Jurkat, Clone E6-1 (cell line): ENCODE results near the gene HLA-DRA.
"Not testable (repeated sequence)": the region's sequence is repeated elsewhere in the genome, so short reads cannot be mapped to it uniquely, and the experiment has no call there.

Experiments
- DNase-seq: peaks from one replicate; pipeline ENCODE4 v3.0.0-alpha.2; 2011; ENCODE audit warnings: low read depth, low spot score
- H3K4me3 ChIP-seq: 2 replicates; pipeline ENCODE4 v1.5.1; 2011; ENCODE audit warnings: mild to moderate bottlenecking, low read length, control low read depth, moderate library complexity

The HLA-DRA gene

DNA sequence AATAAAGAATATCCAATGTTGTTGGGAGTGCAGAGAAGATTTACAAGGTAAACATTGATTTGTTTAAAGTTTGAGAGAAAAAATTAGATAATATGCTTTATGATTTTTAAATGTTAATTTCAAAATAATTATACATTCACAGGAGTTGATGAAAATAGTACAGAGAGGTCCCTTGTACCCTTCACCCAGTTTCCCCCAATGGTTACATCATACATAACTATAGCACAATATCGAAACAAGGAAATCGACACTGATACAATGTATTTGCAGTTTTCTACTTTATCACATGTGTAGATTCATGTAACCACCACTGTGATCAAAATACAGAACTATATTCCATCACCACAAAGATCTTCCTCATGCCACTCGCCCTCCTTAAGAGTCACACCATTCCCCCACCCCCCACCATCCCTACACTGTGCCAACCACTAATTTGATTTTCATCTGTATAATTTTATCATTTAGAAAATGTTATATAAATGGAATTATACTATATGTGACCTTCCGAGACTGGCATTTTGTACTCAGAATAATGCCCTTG lies 11.7 kb upstream of the HLA-DRA start:
- H3K4me3 ChIP-seq, result no peak overlapping the region
- DNase-seq, result no peak

DNA sequence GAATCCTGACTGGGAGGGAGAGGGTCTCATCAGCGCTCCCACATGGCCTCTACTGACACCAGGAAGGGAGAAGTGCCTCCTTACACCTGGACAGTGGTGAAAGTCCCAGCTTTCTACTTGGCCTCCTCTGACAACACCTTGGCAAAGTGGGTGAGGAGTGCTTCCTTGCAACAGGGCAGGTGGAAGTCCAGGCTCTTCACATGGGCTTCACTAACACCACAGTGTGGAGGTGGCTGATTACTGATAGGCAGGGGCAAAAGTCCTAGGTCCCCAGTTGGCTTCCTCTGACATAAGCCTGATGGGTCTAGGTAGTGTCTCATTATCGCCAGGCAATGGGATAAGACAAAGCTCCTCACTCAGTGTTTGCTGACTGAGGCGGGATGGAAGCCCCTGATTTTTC lies 9.5 kb upstream of the HLA-DRA start:
- no peak overlapping the region for H3K4me3 ChIP-seq
- no peak for DNase-seq

DNA sequence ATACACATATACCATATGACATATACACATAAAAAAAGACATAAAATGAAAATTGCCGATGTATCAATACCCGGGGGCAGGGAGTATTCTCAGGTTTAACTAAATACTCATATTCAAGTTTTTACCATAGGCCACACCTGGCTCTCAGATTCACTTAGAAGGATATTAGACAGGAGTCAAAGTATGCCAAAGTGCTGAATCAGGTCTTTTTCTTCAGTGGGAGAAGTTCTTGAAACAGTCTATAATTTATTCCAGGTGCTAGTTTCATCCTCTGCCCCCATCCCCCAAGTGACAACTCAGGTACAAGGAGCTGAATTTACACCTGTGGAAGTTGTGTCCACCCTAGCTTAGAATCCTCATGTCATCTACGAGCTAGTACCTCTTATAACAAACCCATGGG lies 8.5 kb upstream of the HLA-DRA start:
- no peak for DNase-seq
- H3K4me3 ChIP-seq, result no peak overlapping the region

DNA sequence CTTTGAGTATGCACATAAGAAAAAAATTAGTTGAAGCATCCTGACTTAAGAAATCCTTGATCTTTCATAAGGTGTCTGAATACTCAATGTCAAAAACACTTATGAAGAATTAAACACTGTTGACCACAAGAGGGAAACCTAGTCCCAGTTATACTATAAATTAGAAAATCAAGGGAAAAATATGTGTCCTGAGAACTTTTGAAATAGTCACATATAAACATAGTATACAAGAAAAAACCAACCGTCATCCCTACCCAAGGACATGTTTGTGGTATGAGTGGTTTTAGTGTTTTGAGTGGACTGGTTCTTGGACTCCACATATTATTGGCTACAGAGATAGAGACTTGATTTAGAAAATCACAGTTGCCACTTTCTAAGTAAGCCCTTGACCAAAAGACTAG lies 7.6 kb upstream of the HLA-DRA start:
- no peak overlapping the region for H3K4me3 ChIP-seq
- DNase-seq, result peak; percentile 19

DNA sequence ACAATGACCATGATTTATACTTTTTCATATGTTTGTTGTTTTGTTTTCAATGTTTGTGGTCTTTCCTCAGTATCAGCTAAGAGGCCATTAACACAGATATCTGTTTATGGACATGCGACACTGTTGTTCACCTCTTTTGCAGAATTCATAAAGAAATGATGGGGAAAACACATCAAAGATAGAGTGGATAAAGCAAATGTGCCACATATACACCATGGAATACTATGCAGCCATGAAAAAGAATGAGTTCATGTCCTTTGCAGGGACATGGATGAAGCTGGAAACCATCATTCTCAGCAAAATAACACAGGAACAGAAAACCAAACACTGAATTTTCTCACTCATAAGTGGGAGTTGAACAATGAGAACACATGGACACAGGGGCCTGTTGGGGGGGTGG lies 5.7 kb upstream of the HLA-DRA start:
- not testable (repeated sequence) for DNase-seq, H3K4me3 ChIP-seq

DNA sequence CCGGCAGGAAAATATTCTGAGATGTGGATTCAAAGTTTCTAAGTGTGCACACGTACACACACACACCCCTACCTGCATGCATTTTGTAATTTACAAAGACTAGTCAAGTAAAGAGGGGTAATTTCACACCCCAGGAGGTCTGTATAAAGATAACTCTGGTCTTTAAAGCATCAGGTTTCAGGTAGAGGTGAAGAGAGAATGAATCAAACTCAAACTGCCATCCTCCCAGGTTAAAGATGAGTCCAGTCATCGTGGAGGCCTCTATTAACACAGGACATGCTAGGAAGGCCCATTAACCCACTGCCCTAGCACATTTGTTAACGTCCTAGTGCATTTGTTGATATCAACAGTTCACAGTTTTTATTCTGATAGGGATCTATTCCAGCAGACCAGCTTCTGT lies 3.5 kb upstream of the HLA-DRA start:
- no peak overlapping the region for H3K4me3 ChIP-seq
- no peak for DNase-seq

DNA sequence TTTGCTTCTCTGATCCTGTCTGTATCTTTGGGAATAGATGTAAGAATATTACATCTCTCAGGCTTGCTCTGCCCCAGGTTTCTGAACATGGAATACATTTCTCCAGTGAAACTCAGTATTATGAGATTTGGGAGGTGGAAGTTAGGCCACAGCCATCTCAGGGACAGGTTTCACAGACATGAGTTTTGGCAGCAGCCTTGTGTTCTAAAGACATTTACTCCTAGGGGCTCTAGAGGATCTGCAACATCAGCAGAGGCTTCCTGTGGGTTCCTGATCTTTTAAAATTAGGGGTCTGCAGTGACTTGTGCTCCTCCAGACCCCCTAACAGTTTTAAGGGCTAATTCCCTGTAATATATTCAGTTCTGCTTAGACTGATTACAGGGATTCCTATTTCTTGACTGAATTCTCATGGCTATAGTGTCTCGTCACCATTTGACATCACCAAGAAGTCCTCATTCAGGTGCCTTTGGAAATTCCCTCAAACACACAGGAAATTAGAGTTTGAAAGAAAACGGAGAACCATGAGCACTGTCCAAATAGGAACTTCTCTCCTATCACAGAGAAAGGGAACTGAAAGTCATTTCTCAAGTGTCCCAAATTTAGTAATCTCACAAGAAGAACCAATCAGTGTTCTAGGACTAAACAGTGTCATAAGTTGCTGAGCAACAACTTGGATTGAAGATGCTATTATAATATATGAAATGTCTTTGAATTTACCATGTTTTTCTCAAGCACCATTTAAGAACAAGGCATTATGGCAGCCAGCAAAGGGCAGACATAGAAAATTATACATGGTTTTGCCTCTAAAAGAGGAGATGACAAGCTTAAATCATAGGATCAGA lies 2.5 kb upstream of the HLA-DRA start:
- DNase-seq, result peak; percentile 11

DNA sequence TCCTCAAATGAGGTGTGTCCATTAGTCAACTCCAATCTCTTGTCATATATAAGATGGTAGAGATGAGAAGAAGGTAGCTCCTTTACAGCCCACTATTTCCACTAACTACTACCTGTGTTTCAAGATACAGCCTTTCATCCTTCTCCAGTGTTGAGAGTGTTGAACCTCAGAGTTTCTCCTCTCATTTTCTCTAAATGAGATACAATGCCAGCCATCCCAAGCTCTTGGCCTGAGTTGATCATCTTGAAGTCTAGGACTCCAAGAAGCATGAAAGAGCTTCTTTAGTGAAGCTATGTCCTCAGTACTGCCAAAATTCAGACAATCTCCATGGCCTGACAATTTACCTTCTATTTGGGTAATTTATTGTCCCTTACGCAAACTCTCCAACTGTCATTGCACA lies 548 bp upstream of the HLA-DRA start:
- DNase-seq, result no peak
- H3K4me3 ChIP-seq, result no peak overlapping the region

More for the DNA sequence above, 2.5 kb upstream of the HLA-DRA start:
- H3K4me3 ChIP-seq, result no peak overlapping the region

DNA sequence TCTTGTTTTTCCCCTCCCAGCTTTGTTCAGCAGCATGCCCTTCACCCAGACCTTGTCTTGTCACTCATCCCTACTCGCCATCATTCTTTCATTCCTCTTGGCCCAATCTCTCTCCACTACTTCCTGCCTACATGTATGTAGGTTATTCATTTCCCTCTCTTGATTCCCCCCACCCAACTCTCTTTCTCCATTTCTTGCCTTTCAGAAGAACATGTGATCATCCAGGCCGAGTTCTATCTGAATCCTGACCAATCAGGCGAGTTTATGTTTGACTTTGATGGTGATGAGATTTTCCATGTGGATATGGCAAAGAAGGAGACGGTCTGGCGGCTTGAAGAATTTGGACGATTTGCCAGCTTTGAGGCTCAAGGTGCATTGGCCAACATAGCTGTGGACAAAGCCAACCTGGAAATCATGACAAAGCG lies 2.6 kb downstream of the HLA-DRA start:
- H3K4me3 ChIP-seq, result no peak overlapping the region
- no peak for DNase-seq

DNA sequence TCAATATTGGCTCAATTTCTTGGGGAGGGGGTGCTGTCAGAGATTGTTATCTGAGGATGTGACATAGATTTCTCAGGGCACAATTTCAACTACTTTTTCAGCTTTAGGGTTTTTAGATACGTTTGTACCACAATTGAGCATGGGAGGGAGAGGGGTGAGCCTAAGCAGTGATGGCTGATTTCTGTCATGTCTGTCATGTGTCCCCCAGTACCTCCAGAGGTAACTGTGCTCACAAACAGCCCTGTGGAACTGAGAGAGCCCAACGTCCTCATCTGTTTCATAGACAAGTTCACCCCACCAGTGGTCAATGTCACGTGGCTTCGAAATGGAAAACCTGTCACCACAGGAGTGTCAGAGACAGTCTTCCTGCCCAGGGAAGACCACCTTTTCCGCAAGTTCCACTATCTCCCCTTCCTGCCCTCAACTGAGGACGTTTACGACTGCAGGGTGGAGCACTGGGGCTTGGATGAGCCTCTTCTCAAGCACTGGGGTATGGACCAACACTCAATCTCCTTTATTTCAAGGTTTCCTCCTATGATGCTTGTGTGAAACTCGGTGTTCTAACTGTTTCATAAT lies 3.4 kb downstream of the HLA-DRA start:
- no peak for DNase-seq
- H3K4me3 ChIP-seq, result no peak overlapping the region

DNA sequence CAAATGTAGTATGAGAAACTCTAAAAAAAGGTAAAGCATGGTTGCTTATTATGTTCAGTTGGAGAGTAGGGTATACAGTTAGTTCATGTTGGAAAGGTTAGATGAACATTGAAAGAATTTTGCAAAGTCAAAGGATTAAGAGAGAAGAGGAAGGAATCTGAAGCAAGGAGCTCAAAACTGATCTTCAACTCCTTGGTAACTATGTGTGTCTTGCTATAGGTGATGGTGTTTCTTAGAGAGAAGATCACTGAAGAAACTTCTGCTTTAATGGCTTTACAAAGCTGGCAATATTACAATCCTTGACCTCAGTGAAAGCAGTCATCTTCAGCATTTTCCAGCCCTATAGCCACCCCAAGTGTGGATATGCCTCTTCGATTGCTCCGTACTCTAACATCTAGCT lies 4.7 kb downstream of the HLA-DRA start:
- no peak overlapping the region for H3K4me3 ChIP-seq

DNA sequence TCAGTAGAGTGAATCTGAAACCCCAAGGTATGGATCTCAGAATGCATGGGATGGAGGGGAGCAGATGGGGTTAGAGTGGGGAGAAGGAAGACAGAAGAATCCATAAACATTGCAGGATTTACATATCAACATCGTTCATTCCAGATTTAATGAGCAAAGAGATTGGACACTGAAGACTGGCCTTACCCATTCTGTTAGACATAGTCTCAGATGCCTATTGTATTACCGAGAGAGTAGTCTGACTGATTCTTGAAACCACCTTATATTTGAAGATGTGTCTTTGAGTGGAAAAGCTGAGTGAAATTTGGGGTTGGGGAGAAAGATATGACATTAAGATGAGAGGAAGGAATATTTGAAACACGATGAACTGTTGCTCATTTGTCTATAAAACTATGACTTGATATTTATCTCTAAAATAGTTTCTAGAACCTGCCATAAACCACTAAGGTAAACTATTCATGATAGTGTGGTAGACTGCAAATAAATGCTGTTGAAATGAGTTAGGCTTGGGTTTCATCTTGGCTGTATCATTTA lies 5.7 kb downstream of the HLA-DRA start:
- no peak overlapping the region for H3K4me3 ChIP-seq
- DNase-seq, result no peak

More for the DNA sequence above, 4.7 kb downstream of the HLA-DRA start:
- DNase-seq, result no peak

DNA sequence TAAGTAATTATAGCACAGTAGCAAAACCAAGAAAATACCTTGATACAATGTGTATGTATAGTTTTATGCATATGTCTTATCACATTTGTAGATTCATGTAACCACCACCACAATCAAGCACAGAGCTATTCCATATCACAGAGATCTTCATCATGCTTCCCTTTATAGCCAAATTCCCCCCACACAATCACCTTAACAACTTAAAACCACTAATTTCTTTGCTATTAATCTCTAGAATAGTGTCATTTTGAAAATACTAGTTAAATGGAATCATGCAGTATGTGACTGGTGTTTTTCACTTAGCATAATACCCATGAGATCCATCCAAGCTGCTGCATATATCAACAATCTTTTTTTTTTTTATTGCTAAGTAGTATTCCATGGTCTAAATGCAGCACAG lies 8.2 kb downstream of the HLA-DRA start:
- DNase-seq, result no peak
- no peak overlapping the region for H3K4me3 ChIP-seq

DNA sequence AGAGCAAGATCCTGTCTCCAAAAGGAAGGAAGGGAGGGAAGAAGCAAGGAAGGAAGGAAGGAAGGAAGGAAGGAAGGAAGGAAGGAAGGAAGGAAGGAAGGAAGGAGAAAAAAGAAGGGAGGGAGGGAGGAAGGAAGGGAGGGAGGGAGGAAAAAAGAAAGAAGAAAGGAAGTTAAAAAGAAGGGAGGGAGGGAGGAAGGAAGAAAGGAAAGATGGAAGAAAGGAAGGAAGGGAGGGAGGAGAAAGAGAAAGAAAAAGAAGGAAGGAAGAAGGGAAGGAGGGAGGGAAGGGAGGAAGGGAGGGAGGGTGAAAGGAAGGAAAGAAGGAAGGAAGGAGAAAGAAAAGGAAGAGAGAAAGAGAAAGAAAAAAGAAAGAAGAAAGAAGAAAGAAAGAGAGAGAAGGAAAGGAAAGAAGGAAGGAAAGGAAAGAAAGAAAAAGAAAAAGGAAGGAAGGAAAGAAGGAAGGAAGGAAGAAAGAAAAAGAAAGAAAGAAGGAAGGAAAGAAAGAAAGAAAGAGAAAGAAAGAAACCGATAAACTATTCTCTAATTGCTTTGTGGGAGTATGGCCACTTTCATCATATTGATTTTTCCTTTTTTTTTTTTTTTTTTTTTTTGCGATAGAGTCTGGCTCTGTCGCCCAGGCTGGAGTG lies 9.5 kb downstream of the HLA-DRA start:
- no peak for DNase-seq
- no peak overlapping the region for H3K4me3 ChIP-seq

DNA sequence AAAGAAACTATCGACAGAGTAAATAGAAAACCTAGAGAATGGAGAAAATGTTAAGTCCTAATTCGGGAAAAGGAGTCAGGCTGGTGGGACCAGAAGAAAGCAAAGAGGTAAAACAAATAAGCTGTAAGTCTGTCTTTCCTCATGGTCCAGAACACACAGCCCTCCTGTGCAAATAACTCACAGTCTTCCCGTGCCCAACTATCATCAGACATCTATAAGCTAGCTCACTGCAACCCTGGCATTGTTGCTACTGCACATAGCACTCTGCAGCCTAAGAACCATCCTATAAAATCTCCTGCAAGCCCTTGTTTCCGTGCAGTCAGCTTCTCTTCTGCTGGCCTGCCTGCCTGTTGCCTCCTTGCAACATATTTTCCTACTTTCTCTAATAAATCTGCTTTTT lies 17.4 kb downstream of the HLA-DRA start:
- no peak overlapping the region for H3K4me3 ChIP-seq
- no peak for DNase-seq

DNA sequence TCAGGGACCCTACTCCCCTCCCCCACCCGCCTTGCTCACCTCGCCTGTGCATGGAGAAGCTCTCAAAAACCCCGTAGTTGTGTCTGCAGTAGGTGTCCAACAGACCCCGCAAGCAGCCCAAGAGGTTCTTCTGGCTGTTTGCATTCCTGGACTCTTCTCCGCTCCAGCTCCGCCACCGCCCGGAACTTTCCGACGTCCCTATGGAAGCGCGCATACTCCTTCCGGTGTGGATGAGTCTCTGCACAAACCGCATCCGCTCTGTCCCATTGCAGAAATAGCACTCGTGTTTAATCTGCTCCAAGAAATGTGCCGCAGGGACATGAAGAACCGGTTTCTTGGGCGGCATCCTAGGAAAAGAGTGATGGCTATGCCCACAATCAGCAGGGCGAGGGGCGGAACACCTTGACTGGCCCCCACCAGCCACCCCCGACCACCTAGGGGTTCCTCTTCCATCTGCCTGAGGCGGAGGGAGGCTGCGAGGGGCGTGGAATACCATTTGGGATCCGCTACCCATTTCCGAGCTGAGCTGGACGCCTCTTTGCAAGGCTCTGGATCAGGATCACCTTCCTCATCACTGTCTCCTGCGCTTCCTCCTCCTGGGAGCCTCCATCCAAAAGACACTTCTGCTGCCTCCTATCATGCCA lies 20.2 kb downstream of the HLA-DRA start:
- no peak for DNase-seq
- H3K4me3 ChIP-seq, result no peak overlapping the region

DNA sequence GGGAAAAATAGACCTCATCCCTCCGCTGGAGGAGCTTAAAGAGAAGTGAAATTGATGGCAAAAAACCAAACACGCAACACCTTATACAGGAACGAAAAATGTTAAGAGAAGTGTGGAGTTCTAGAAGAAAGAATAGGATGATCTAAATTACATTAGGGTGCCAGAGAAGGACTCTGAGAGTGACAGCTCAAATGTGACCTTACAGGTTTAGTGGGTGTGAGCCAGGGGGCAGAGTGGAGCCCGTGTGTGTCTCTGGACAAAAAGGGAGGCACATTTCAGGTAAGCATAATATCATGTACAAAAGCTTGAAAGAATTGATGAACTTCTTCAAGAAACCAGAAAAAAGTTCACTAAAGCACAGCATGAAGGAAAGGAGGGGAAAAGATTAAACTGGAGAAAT lies 20.8 kb downstream of the HLA-DRA start:
- no peak for DNase-seq
- no peak overlapping the region for H3K4me3 ChIP-seq

DNA sequence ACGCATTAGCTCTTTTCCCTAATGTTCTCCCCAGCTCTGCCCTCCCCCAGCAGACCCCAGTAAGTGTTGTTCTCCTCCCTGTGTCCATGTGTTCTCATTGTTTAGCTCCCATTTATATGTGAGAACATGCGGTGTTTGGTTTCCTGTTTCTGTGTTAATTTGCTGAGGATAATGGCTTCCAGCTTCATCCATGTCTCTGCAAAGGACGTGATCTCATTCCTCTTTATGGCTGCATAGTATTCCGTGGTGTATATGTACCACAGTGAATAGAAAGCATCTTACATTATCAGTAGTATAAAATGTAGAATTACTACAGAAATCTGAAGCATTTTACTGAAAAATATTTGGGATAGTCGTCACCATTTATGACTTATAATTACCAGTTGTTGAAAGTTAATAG lies 21.8 kb downstream of the HLA-DRA start:
- no peak for DNase-seq
- no peak overlapping the region for H3K4me3 ChIP-seq

DNA sequence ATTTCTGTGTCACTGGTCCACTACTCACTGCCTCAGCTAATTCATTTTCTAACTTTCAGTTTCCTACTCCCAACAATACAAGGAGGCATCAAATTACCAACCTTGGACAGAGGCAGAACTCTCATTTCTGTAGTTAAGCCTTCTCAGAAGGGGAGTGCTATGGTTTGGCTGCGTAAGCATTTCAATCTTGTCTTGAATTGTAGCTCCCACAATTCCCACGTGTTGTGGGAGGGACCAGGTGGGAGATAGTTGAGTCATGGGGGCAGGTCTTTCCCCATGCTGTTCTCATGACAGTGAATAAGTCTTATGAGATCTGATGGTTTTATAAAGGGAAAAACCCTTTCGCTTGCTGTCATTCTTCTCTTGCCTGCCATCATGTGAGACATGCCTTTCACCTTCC lies 22.9 kb downstream of the HLA-DRA start:
- no peak for DNase-seq
- no peak overlapping the region for H3K4me3 ChIP-seq
